ENCODE results near the gene MAPRE2.

DNA sequence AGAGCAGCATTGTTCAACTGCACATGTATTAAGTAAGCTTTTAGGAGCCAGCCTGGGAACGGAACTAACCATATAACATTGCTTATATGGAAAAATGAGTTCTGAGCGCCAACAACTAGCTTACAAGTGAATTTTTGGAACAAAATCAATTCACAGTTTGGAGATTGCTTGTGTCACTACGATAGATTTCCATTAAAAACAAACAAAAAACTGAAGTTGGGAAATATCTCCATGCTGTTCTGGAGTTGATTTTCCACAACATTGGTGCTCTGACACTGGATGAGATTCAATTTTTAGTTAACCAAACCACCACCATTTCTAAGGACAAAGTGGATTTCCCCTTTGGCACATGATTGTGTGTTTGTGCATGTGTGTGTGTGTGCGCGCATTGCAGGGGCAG is 142.7 kb downstream of the MAPRE2 start:
- TF ChIP-seq, protein P1, sequence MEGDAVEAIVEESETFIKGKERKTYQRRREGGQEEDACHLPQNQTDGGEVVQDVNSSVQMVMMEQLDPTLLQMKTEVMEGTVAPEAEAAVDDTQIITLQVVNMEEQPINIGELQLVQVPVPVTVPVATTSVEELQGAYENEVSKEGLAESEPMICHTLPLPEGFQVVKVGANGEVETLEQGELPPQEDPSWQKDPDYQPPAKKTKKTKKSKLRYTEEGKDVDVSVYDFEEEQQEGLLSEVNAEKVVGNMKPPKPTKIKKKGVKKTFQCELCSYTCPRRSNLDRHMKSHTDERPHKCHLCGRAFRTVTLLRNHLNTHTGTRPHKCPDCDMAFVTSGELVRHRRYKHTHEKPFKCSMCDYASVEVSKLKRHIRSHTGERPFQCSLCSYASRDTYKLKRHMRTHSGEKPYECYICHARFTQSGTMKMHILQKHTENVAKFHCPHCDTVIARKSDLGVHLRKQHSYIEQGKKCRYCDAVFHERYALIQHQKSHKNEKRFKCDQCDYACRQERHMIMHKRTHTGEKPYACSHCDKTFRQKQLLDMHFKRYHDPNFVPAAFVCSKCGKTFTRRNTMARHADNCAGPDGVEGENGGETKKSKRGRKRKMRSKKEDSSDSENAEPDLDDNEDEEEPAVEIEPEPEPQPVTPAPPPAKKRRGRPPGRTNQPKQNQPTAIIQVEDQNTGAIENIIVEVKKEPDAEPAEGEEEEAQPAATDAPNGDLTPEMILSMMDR (conservative IDR thresholded peaks at IDR 0.05 in 1 of 2, IDR thresholded peaks at IDR 0.05 in 1 of 2; ENCODE audit: low read depth in 1 of 2, low read length in 2 of 2) = no peak
- TF ChIP-seq EZH2 (IDR thresholded peaks at IDR 0.05; ENCODE audit: low read length, missing control alignments) = no peak
